SK-N-SH treated with all-trans-retinoic acid at 6 μM for 48 hours (cell line): Measurements from ENCODE around the gene HYAL4.

Experiments
- ATAC-seq: fragments of 200-7000 bp; cut with Tn5 transposase; 3 replicates; pipeline ENCODE4 v1.9.1; 2020; ENCODE audit warnings: mild to moderate bottlenecking, moderate library complexity
- ARNTL ChIP-seq: fragments of 450-650 bp; formaldehyde crosslinking; IDR thresholded peaks from 2 replicates; pipeline ENCODE4 v1.5.0; 2020; ENCODE audit warnings: low read depth, mild to moderate bottlenecking, moderate library complexity, borderline replicate concordance
- CSDC2 ChIP-seq: fragments of 250-450 bp; sonication (Bioruptor Pico); IDR thresholded peaks from 2 replicates; pipeline ENCODE4 v1.5.0; 2020; ENCODE audit warnings: mild to moderate bottlenecking, moderate library complexity
- ESRRG ChIP-seq: fragments of 250-450 bp; sonication (Bioruptor Pico); IDR thresholded peaks from 2 replicates; pipeline ENCODE4 v1.6.1; 2021; ENCODE audit warnings: mild to moderate bottlenecking
- GLIS3 ChIP-seq: fragments of 250-450 bp; sonication (Bioruptor Pico); IDR thresholded peaks from 2 replicates; pipeline ENCODE4 v1.5.0; 2020; ENCODE audit warnings: mild to moderate bottlenecking, moderate library complexity
- ISL1 ChIP-seq: fragments of 250-450 bp; sonication (Bioruptor Pico); IDR thresholded peaks from 2 replicates; pipeline ENCODE4 v2.1.2; 2022; ENCODE audit warnings: mild to moderate bottlenecking, moderate library complexity
- OSR1 ChIP-seq: fragments of 250-450 bp; sonication (Bioruptor Pico); IDR thresholded peaks from 2 replicates; pipeline ENCODE4 v1.8.0; 2022; ENCODE audit warnings: moderate library complexity, mild to moderate bottlenecking, inconsistent platforms
- PPARA ChIP-seq: fragments of 250-450 bp; sonication (Bioruptor Pico); IDR thresholded peaks from 2 replicates; pipeline ENCODE4 v1.5.0; 2020; ENCODE audit warnings: mild to moderate bottlenecking, borderline replicate concordance
- RARB ChIP-seq: fragments of 250-450 bp; sonication (Bioruptor Pico); IDR thresholded peaks from 2 replicates; pipeline ENCODE4 v1.8.0; 2021; ENCODE audit warnings: mild to moderate bottlenecking, moderate library complexity
- SNAI2 ChIP-seq: fragments of 250-450 bp; sonication (Bioruptor Pico); IDR thresholded peaks from 2 replicates; pipeline ENCODE4 v1.5.0; 2020; ENCODE audit warnings: mild to moderate bottlenecking, moderate library complexity
- TCF4 ChIP-seq: fragments of 250-450 bp; sonication (Bioruptor Pico); IDR thresholded peaks from 2 replicates; pipeline ENCODE4 v1.8.0; 2021; ENCODE audit warnings: mild to moderate bottlenecking, moderate library complexity, borderline replicate concordance
- TOX ChIP-seq: fragments of 250-450 bp; sonication (Bioruptor Pico); IDR thresholded peaks from 2 replicates; pipeline ENCODE4 v1.8.0; 2021; ENCODE audit warnings: mild to moderate bottlenecking, moderate library complexity, borderline replicate concordance
- ZC3H10 ChIP-seq: fragments of 250-450 bp; sonication (Bioruptor Pico); IDR thresholded peaks from 2 replicates; pipeline ENCODE4 v1.5.1; 2021; ENCODE audit warnings: mild to moderate bottlenecking, moderate library complexity
- ZFP30 ChIP-seq: fragments of 450-650 bp; formaldehyde crosslinking; IDR thresholded peaks from 2 replicates; pipeline ENCODE4 v1.5.0; 2022; ENCODE audit warnings: mild to moderate bottlenecking, moderate library complexity
- ZNF565 ChIP-seq: fragments of 450-650 bp; formaldehyde crosslinking; conservative IDR thresholded peaks from 2 replicates; pipeline ENCODE4 v1.5.0; 2020; ENCODE audit warnings: low read depth, mild to moderate bottlenecking, moderate library complexity
- ZNF70 ChIP-seq: fragments of 450-650 bp; formaldehyde crosslinking; IDR thresholded peaks from 2 replicates; pipeline ENCODE4 v1.5.0; 2020; ENCODE audit warnings: mild to moderate bottlenecking, moderate library complexity
- ZNF8 ChIP-seq: fragments of 450-650 bp; formaldehyde crosslinking; IDR thresholded peaks from 2 replicates; pipeline ENCODE4 v1.5.0; 2020; ENCODE audit warnings: mild to moderate bottlenecking, moderate library complexity
- TF ChIP-seq, protein P1 (sequence below): fragments of 250-450 bp; sonication (Bioruptor Pico); IDR thresholded peaks from 2 replicates; pipeline ENCODE4 v1.5.1; 2021; ENCODE audit warnings: mild to moderate bottlenecking, moderate library complexity
- TF ChIP-seq, protein P2 (sequence below): fragments of 250-450 bp; sonication (Bioruptor Pico); IDR thresholded peaks from 2 replicates; pipeline ENCODE4 v1.5.1; 2020; ENCODE audit warnings: low read depth, mild to moderate bottlenecking, moderate library complexity
- TF ChIP-seq, protein P3 (sequence below): fragments of 250-450 bp; sonication (Bioruptor Pico); IDR thresholded peaks from 2 replicates; pipeline ENCODE4 v1.8.0; 2020; ENCODE audit warnings: mild to moderate bottlenecking, moderate library complexity, borderline replicate concordance
- TF ChIP-seq, protein P4 (sequence below): fragments of 250-450 bp; sonication (Bioruptor Pico); IDR thresholded peaks from 2 replicates; pipeline ENCODE4 v1.5.0; 2020; ENCODE audit warnings: mild to moderate bottlenecking, moderate library complexity
- TF ChIP-seq, protein P5 (sequence below): fragments of 250-450 bp; sonication (Bioruptor Pico); IDR thresholded peaks from 2 replicates; pipeline ENCODE4 v1.8.0; 2021; ENCODE audit warnings: low read depth, mild to moderate bottlenecking, moderate library complexity, borderline replicate concordance

HYAL4 gene

DNA sequence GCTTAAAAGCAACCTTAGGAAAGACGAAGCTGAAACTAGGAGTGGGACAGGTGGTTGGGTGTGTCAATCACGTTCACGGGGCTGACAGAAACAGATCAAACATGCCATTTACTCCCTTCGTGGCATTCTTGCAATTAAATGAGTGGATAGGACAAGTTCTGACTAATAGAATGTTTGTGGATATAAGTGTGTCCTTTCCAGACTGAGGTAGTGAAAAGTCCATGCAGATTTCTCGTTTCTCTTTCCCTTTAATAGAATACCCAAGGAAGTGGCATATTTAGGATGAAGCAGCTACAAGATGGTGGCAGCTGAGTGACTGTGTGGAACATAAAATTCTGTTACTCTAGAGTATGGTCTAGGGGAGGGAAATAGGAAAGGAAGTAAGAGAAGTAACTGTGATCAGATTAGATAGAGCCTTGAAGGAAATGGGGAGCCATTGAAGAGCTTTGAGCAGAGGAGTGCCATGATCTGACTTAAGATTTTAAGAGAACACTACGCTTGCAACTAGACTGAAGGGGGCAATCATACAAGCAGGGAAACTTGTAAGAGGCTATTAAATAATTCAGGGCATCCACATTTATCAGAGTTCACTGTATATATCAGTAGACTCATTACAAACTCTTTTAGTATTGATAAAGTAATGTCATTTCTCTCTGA lies 46.3 kb upstream of the HYAL4 start:
- ATAC-seq = peak; percentile 25; the same call in 2 of the 3 replicates
- TF ChIP-seq OSR1 = no peak
- no peak for TF ChIP-seq CSDC2 (CRISPR knock-in tag)
- TF ChIP-seq, protein P1, sequence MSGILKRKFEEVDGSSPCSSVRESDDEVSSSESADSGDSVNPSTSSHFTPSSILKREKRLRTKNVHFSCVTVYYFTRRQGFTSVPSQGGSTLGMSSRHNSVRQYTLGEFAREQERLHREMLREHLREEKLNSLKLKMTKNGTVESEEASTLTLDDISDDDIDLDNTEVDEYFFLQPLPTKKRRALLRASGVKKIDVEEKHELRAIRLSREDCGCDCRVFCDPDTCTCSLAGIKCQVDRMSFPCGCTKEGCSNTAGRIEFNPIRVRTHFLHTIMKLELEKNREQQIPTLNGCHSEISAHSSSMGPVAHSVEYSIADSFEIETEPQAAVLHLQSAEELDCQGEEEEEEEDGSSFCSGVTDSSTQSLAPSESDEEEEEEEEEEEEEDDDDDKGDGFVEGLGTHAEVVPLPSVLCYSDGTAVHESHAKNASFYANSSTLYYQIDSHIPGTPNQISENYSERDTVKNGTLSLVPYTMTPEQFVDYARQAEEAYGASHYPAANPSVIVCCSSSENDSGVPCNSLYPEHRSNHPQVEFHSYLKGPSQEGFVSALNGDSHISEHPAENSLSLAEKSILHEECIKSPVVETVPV (CRISPR knock-in tag) = no peak
- TF ChIP-seq PPARA (CRISPR knock-in tag) = no peak
- TF ChIP-seq GLIS3 (CRISPR knock-in tag) = no peak
- TF ChIP-seq, protein P2, sequence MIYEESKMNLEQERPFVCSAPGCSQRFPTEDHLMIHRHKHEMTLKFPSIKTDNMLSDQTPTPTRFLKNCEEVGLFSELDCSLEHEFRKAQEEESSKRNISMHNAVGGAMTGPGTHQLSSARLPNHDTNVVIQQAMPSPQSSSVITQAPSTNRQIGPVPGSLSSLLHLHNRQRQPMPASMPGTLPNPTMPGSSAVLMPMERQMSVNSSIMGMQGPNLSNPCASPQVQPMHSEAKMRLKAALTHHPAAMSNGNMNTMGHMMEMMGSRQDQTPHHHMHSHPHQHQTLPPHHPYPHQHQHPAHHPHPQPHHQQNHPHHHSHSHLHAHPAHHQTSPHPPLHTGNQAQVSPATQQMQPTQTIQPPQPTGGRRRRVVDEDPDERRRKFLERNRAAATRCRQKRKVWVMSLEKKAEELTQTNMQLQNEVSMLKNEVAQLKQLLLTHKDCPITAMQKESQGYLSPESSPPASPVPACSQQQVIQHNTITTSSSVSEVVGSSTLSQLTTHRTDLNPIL = no peak
- no peak for TF ChIP-seq ZNF70 (CRISPR knock-in tag)
- no peak for TF ChIP-seq ARNTL (CRISPR knock-in tag)
- TF ChIP-seq TCF4 (CRISPR knock-in tag) = no peak
- TF ChIP-seq ZNF8 (CRISPR knock-in tag) = no peak
- TF ChIP-seq, protein P3, sequence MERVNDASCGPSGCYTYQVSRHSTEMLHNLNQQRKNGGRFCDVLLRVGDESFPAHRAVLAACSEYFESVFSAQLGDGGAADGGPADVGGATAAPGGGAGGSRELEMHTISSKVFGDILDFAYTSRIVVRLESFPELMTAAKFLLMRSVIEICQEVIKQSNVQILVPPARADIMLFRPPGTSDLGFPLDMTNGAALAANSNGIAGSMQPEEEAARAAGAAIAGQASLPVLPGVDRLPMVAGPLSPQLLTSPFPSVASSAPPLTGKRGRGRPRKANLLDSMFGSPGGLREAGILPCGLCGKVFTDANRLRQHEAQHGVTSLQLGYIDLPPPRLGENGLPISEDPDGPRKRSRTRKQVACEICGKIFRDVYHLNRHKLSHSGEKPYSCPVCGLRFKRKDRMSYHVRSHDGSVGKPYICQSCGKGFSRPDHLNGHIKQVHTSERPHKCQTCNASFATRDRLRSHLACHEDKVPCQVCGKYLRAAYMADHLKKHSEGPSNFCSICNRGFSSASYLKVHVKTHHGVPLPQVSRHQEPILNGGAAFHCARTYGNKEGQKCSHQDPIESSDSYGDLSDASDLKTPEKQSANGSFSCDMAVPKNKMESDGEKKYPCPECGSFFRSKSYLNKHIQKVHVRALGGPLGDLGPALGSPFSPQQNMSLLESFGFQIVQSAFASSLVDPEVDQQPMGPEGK = no peak
- TF ChIP-seq ZC3H10 (CRISPR knock-in tag) = no peak
- no peak for TF ChIP-seq ZFP30 (CRISPR knock-in tag)
- no peak for TF ChIP-seq RARB
- TF ChIP-seq, protein P4, sequence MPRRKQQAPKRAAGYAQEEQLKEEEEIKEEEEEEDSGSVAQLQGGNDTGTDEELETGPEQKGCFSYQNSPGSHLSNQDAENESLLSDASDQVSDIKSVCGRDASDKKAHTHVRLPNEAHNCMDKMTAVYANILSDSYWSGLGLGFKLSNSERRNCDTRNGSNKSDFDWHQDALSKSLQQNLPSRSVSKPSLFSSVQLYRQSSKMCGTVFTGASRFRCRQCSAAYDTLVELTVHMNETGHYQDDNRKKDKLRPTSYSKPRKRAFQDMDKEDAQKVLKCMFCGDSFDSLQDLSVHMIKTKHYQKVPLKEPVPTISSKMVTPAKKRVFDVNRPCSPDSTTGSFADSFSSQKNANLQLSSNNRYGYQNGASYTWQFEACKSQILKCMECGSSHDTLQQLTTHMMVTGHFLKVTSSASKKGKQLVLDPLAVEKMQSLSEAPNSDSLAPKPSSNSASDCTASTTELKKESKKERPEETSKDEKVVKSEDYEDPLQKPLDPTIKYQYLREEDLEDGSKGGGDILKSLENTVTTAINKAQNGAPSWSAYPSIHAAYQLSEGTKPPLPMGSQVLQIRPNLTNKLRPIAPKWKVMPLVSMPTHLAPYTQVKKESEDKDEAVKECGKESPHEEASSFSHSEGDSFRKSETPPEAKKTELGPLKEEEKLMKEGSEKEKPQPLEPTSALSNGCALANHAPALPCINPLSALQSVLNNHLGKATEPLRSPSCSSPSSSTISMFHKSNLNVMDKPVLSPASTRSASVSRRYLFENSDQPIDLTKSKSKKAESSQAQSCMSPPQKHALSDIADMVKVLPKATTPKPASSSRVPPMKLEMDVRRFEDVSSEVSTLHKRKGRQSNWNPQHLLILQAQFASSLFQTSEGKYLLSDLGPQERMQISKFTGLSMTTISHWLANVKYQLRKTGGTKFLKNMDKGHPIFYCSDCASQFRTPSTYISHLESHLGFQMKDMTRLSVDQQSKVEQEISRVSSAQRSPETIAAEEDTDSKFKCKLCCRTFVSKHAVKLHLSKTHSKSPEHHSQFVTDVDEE = no peak
- no peak for TF ChIP-seq ESRRG (CRISPR knock-in tag)
- no peak for TF ChIP-seq TOX (CRISPR knock-in tag)
- TF ChIP-seq ZNF565 = no peak

DNA sequence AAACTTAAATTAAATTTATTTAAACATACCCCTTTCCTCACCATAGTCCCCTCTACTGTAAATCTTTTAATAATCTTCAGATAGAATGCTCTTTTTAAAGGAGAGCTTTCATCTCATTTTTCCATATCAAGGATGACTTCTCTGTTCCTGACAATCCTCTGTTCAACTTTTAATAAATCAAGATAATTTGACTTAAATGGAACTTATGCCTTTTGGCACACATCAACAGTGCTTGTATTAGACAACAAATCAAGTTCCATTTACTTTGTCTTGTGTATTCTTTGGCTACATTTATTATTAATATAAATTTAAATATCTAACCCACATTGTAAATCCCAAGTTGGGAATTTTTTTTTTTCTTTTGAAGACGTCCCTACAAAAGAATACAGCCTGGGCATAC lies 42.7 kb upstream of the HYAL4 start:
- ATAC-seq = no peak

DNA sequence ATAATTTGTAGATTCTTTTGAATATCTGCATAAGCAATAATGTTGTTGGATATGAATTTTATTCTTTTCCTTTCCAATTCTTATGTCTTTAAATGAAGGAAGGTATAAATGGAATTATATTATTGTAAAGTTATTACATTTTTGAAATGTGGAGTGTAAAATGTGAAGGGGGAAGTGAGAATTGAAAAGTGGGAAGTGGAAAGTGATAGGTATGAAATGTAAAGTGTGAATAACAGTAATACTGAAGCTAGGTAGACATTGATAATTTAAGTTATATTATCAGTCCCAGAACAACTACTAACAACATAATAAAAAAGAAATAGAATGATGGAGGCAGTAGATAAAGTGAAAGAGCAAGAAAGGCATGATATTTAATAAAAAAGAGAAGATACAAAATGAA lies 39.7 kb upstream of the HYAL4 start:
- TF ChIP-seq ZFP30 (CRISPR knock-in tag) = no peak
- TF ChIP-seq SNAI2 (CRISPR knock-in tag) = no peak
- ATAC-seq = no peak

More for the DNA sequence above, 42.7 kb upstream of the HYAL4 start:
- TF ChIP-seq ZC3H10 (CRISPR knock-in tag) = no peak
- TF ChIP-seq SNAI2 (CRISPR knock-in tag) = no peak
- no peak for TF ChIP-seq GLIS3 (CRISPR knock-in tag)
- TF ChIP-seq, protein P5, sequence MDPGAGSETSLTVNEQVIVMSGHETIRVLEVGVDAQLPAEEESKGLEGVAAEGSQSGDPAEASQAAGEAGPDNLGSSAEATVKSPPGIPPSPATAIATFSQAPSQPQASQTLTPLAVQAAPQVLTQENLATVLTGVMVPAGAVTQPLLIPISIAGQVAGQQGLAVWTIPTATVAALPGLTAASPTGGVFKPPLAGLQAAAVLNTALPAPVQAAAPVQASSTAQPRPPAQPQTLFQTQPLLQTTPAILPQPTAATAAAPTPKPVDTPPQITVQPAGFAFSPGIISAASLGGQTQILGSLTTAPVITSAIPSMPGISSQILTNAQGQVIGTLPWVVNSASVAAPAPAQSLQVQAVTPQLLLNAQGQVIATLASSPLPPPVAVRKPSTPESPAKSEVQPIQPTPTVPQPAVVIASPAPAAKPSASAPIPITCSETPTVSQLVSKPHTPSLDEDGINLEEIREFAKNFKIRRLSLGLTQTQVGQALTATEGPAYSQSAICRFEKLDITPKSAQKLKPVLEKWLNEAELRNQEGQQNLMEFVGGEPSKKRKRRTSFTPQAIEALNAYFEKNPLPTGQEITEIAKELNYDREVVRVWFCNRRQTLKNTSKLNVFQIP (CRISPR knock-in tag) = no peak
- TF ChIP-seq ISL1 (CRISPR knock-in tag) = peak; percentile 93
- TF ChIP-seq TCF4 (CRISPR knock-in tag) = no peak
